ENCODE data around the gene REPS1.

Gene REPS1

GRCh38 chr6:139017227-139017626 is 29.2 kb upstream of the REPS1 start:
- Histone ChIP-seq H3K36me3 (no peaks in the 10 kb centered on the region), H3K4me1 (no peaks in the 10 kb centered on the region), H3K9me3 (no peaks in the 10 kb centered on the region), H3K27me3 (no peaks in the 10 kb centered on the region), H3K4me3 (ENCODE audit: low read depth, low read length) (no peak overlapping the region)
- TF ChIP-seq, protein P1, sequence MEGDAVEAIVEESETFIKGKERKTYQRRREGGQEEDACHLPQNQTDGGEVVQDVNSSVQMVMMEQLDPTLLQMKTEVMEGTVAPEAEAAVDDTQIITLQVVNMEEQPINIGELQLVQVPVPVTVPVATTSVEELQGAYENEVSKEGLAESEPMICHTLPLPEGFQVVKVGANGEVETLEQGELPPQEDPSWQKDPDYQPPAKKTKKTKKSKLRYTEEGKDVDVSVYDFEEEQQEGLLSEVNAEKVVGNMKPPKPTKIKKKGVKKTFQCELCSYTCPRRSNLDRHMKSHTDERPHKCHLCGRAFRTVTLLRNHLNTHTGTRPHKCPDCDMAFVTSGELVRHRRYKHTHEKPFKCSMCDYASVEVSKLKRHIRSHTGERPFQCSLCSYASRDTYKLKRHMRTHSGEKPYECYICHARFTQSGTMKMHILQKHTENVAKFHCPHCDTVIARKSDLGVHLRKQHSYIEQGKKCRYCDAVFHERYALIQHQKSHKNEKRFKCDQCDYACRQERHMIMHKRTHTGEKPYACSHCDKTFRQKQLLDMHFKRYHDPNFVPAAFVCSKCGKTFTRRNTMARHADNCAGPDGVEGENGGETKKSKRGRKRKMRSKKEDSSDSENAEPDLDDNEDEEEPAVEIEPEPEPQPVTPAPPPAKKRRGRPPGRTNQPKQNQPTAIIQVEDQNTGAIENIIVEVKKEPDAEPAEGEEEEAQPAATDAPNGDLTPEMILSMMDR (IDR thresholded peaks at IDR 0.05; ENCODE audit: low read depth, low read length) = no peak
- DNase-seq = no peak

- Histone ChIP-seq H3K36me3 (no peaks in the 10 kb centered on the region), H3K4me1 (no peaks in the 10 kb centered on the region), H3K9me3 (no peaks in the 10 kb centered on the region), H3K4me3 (ENCODE audit: low read depth, low read length) (no peak overlapping the region), H3K27me3 (no peaks in the 10 kb centered on the region)
- DNase-seq = no peak
- TF ChIP-seq, protein P1 (IDR thresholded peaks at IDR 0.05; ENCODE audit: low read depth, low read length) = no peak
Measured at GRCh38 chr6:139016337-139017213, 28.5 kb upstream of the REPS1 start.

GRCh38 chr6:139014945-139015344 is 26.9 kb upstream of the REPS1 start:
- Histone ChIP-seq H3K4me3 (ENCODE audit: low read depth, low read length) (no peak overlapping the region), H3K4me1 (no peaks in the 10 kb centered on the region)
- TF ChIP-seq, protein P1 (IDR thresholded peaks at IDR 0.05; ENCODE audit: low read depth, low read length) = no peak

GRCh38 chr6:139013185-139013800 is 25.2 kb upstream of the REPS1 start:
- Histone ChIP-seq H3K4me3 (ENCODE audit: low read depth, low read length) (no peak overlapping the region), H3K9me3 (no peaks in the 10 kb centered on the region), H3K36me3 (no peaks in the 10 kb centered on the region), H3K4me1 (no peaks in the 10 kb centered on the region), H3K27me3 (no peaks in the 10 kb centered on the region)
- TF ChIP-seq, protein P1 (IDR thresholded peaks at IDR 0.05; ENCODE audit: low read depth, low read length) = no peak
- DNase-seq = no peak

More at GRCh38 chr6:139014945-139015344, 26.9 kb upstream of the REPS1 start:
- H3K9me3 ChIP-seq = no peaks in the 10 kb centered on the region
- no peaks in the 10 kb centered on the region for H3K36me3 ChIP-seq
- no peaks in the 10 kb centered on the region for H3K27me3 ChIP-seq
- DNase-seq = no peak

DNA sequence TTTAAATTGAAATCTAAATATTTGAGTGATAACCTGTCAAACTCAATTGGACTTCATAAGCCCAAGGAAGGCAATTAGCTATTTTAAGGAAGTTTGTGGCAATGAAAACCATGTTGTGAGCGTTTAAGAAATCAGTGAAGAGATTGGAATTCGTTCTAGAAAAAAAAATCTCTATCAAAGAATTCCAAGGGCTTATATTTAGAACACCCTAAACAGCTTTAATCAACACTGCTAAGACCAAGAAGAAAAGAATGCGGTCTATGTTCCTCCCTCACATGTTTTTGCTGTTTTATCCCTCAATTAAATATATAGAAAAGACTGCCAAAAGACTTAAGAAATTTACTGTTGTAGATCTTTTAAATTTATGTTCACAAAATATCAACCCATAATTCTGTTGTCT is 23.9 kb upstream of the REPS1 start:
- TF ChIP-seq, protein P1 (IDR thresholded peaks at IDR 0.05; ENCODE audit: low read depth, low read length) = no peak
- H3K4me1 ChIP-seq = no peaks in the 10 kb centered on the region
- H3K4me3 ChIP-seq (ENCODE audit: low read depth, low read length) = no peak overlapping the region
- H3K36me3 ChIP-seq = no peaks in the 10 kb centered on the region
- no peaks in the 10 kb centered on the region for H3K27me3 ChIP-seq
- no peak for DNase-seq
- H3K9me3 ChIP-seq = no peaks in the 10 kb centered on the region

DNA sequence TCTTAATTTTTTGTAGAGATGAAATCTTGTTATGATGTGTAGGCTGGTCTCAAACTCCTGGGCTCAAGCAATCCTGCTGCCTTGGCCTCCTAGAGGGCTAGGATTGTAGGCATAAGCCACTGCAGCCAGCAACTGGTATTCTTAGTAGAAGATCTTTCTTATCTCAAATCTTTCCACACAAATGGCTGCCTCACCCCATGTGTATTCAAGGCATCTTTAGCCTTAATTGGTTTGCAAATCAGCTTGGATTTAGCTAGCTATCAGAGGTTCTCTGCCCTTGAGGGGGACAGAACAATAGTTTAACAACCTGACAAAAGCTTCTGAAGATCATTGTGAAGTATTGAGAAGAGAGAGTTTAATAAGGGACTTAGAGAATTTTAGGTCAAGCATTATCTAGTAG is 22.6 kb upstream of the REPS1 start:
- TF ChIP-seq, protein P1 (IDR thresholded peaks at IDR 0.05; ENCODE audit: low read depth, low read length) = no peak
- no peaks in the 10 kb centered on the region for H3K9me3 ChIP-seq
- H3K4me3 ChIP-seq (ENCODE audit: low read depth, low read length) = no peak overlapping the region
- no peak for DNase-seq
- H3K36me3 ChIP-seq = no peaks in the 10 kb centered on the region
- H3K4me1 ChIP-seq = no peaks in the 10 kb centered on the region
- no peaks in the 10 kb centered on the region for H3K27me3 ChIP-seq
